ENCODE results near the gene VPREB3. TPM values are rescaled to one million over a fixed set of nuclear protein-coding genes. Genes with fewer than 3 reads are reported as not detected.

The VPREB3 gene
- total and polyA plus RNA-seq, 2 of the 8 experiments (the other 6 are each of a cell fraction or from before 2014, with no cell fraction given): 0.52 to 4.6 TPM

DNA sequence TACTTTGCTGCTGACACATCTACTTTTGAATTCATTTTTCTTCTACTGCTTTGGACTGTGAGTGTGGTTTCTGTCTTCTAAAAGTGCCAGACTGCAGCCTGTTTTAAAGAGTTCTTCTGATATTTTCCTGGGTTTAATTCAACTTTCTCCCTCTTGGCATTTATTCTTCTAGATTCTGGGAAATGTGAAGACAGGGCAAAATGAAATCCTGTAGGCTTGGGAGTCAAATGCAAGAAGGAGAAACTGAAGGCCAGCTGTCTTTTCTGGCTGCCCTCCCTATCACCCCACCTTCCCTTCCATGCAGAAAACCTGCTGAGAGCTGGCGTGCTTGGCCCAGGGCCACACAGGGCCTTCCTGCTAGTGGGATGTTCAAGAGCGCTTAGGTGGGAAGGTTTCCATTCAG, 10.9 kb downstream of the VPREB3 start:
- Histone ChIP-seq H3K27me3 (replicated peaks in 1 of 4; ENCODE audit: control insufficient read depth in 3 of 4, extremely low read depth in 1 of 4, insufficient read depth in 3 of 4, low read length in 3 of 4) (no peaks in the 10 kb centered on the region), H4K91ac (replicated peaks; ENCODE audit: insufficient read length, low read length) (no peak overlapping the region), H3K14ac (ENCODE audit: insufficient read length) (no peak overlapping the region), H3K18ac (ENCODE audit: extremely low read depth, low read length) (no peak overlapping the region), H2BK20ac (ENCODE audit: low read length) (no peak overlapping the region), H3K79me1 (ENCODE audit: low read depth, low read length) (no peaks in the 10 kb centered on the region), H4K20me1 (replicated peaks in 1 of 2; ENCODE audit: control insufficient read depth in 1 of 2, insufficient read depth in 2 of 2, low read length in 2 of 2) (peaks cover 0 to 5% of the 10 kb centered on the region in 2 experiments), H2BK12ac (ENCODE audit: low read depth, low read length) (no peak overlapping the region), H3K79me2 (ENCODE audit: control insufficient read depth in 1 of 2, insufficient read depth in 2 of 2, low read length in 2 of 2) (no peaks in the 10 kb centered on the region), H3K27ac (ENCODE audit: low read depth, low read length) (no peak overlapping the region), H2AK5ac (ENCODE audit: low read depth, low read length) (no peak overlapping the region), H3K4ac (replicated peaks; ENCODE audit: insufficient read length, low read depth, low read length) (no peak overlapping the region), H2AFZ (ENCODE audit: low read length) (no peak overlapping the region), H3K36me3 (ENCODE audit: control insufficient read depth in 2 of 4, insufficient read depth in 4 of 4, low read length in 3 of 4) (peaks cover 0 to 9% (median 2%) of the 10 kb centered on the region in 4 experiments; a peak in 3 of 8 replicates), H4K5ac (ENCODE audit: insufficient read length, low read depth, low read length) (no peak overlapping the region), H3K4me1 (replicated peaks in 1 of 4; ENCODE audit: control insufficient read depth in 3 of 4, insufficient read depth in 4 of 4, low read length in 3 of 4) (no peaks in the 10 kb centered on the region), H2BK120ac (replicated peaks; ENCODE audit: low read depth, low read length) (no peak overlapping the region), H3K9me3 (ENCODE audit: insufficient read depth in 2 of 2, low read depth in 1 of 2, low read length in 1 of 2) (no peaks in the 10 kb centered on the region), H3K23me2 (ENCODE audit: low read depth, low read length) (no peaks in the 10 kb centered on the region), H3K4me2 (ENCODE audit: insufficient read depth in 1 of 2, low read depth in 2 of 2, low read length in 2 of 2) (no peak overlapping the region), H2BK5ac (ENCODE audit: low read depth, low read length) (no peak overlapping the region), H2BK15ac (ENCODE audit: low read length) (no peak overlapping the region), H3K56ac (replicated peaks; ENCODE audit: insufficient read length, low read depth, low read length) (no peak overlapping the region), H3K23ac (ENCODE audit: insufficient read length) (no peak overlapping the region), H3K4me3 (ENCODE audit: extremely low read depth in 1 of 4, insufficient read depth in 2 of 4, low read depth in 3 of 4, low read length in 4 of 4) (no peak overlapping the region), H3K9ac (replicated peaks in 1 of 4; ENCODE audit: extremely low read depth in 1 of 4, low read depth in 3 of 4, low read length in 3 of 4) (no peak overlapping the region), H4K8ac (ENCODE audit: extremely low read depth, insufficient read depth, low read length) (no peak overlapping the region)
- WGBS, 2 experiments (ENCODE audit: extremely low coverage in 1 of 2, insufficient coverage in 1 of 2, insufficient read length in 1 of 2, insufficient replicate concordance in 2 of 2, low coverage in 1 of 2, low lambda C conversion rate in 2 of 2, missing lambda C conversion rate in 1 of 2): 78% methylated on average over 2 of the region's 2 CpGs; no CpG with 5 or more reads in 1 of the 2 experiments
- POLR2A ChIA-PET (ENCODE audit: partially characterized antibody): interaction anchor here (1.2 kb wide), 1 partner anchor 26 kb away, joined by 3 read pairs; no protein-coding TSS in a partner anchor
- no peak for DNase-seq (ENCODE audit: low read depth in 1 of 2, low spot score in 2 of 2)
- TF ChIP-seq YY1 (IDR thresholded peaks at IDR 0.05; ENCODE audit: low read depth, low read length) (no peak), RAD21 (IDR thresholded peaks at IDR 0.05 in 1 of 2, conservative IDR thresholded peaks at IDR 0.05 in 1 of 2; ENCODE audit: low read depth in 2 of 2, low read length in 2 of 2) (no peak), CHD2 (IDR thresholded peaks at IDR 0.05; ENCODE audit: low read length) (no peak), PHF8 (conservative IDR thresholded peaks at IDR 0.05; ENCODE audit: low read depth, low read length) (no peak), NANOG (IDR thresholded peaks at IDR 0.05; ENCODE audit: insufficient read depth, low read depth, low read length, poor library complexity, severe bottlenecking) (no peak), TCF12 (IDR thresholded peaks at IDR 0.05; ENCODE audit: low read depth, low read length) (no peak), MAFK (IDR thresholded peaks at IDR 0.05; ENCODE audit: low read depth, low read length) (no peak), SIN3A (conservative IDR thresholded peaks at IDR 0.05 in 1 of 2, IDR thresholded peaks at IDR 0.05 in 1 of 2; ENCODE audit: low read depth in 1 of 2, low read length in 2 of 2) (no peak), CBX5 (IDR thresholded peaks at IDR 0.05; ENCODE audit: low read depth, low read length) (no peak), JUN (IDR thresholded peaks at IDR 0.05; ENCODE audit: low read depth, low read length) (no peak), TAF1 (IDR thresholded peaks at IDR 0.05; ENCODE audit: low read depth, low read length) (no peak), EGR1 (IDR thresholded peaks at IDR 0.05; ENCODE audit: borderline replicate concordance, low read depth, low read length) (no peak)
- TF ChIP-seq, protein P1, sequence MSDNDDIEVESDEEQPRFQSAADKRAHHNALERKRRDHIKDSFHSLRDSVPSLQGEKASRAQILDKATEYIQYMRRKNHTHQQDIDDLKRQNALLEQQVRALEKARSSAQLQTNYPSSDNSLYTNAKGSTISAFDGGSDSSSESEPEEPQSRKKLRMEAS (IDR thresholded peaks at IDR 0.05): no peak
- CTCF ChIA-PET (ENCODE audit: partially characterized antibody): interaction anchor here (0.7 to 1.2 kb wide), 2 partner anchors 25 to 45 kb away, joined by 3 read pairs; no protein-coding TSS in a partner anchor
- FAIRE-seq: no peak
